Measurements from ENCODE around the gene SOX11. TPM values are rescaled to one million over a fixed set of nuclear protein-coding genes. Genes with fewer than 3 reads are reported as not detected.

Gene SOX11
- total RNA-seq, 1 donor from 2014 or later, result 0.84 TPM

GRCh38 chr2:5748946-5749345 lies 56.8 kb downstream of the SOX11 start:
- no peaks in the 10 kb centered on the region for H3K9me3 ChIP-seq
- no peak for DNase-seq
- intact Hi-C loops (cut with DNase I), result no loop called here
- H3K4me3 ChIP-seq, result no peak overlapping the region
- ATAC-seq, result no peak
- H3K36me3 ChIP-seq, result no peaks in the 10 kb centered on the region
- TF ChIP-seq, protein P1, sequence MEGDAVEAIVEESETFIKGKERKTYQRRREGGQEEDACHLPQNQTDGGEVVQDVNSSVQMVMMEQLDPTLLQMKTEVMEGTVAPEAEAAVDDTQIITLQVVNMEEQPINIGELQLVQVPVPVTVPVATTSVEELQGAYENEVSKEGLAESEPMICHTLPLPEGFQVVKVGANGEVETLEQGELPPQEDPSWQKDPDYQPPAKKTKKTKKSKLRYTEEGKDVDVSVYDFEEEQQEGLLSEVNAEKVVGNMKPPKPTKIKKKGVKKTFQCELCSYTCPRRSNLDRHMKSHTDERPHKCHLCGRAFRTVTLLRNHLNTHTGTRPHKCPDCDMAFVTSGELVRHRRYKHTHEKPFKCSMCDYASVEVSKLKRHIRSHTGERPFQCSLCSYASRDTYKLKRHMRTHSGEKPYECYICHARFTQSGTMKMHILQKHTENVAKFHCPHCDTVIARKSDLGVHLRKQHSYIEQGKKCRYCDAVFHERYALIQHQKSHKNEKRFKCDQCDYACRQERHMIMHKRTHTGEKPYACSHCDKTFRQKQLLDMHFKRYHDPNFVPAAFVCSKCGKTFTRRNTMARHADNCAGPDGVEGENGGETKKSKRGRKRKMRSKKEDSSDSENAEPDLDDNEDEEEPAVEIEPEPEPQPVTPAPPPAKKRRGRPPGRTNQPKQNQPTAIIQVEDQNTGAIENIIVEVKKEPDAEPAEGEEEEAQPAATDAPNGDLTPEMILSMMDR (IDR thresholded peaks at IDR 0.05), result no peak
- no peaks in the 10 kb centered on the region for H3K4me1 ChIP-seq
- H3K27ac ChIP-seq, result no peak overlapping the region
- H3K27me3 ChIP-seq, result no peaks in the 10 kb centered on the region

DNA sequence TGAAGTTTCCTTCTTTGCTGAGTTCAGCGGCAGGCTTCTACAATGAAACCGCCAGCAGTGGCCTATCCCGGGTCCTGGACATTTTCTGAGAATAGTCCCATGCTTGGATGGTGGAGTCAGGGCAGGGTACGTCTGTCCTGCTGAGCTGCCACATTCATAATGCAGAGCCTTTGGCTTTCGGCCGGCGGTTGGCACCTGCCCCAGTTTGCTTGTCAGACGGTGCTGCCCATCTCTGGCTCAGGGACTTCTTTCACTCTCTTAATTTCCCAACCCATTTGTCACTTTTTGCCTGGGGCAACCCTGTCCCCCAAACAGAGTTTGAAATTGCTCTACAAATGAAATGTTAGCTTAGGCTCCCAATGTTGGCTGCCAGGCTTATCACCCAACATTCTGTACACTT lies 57.2 kb downstream of the SOX11 start:
- Histone ChIP-seq H3K27me3 (no peaks in the 10 kb centered on the region), H3K4me3 (no peak overlapping the region), H3K36me3 (no peaks in the 10 kb centered on the region), H3K4me1 (no peaks in the 10 kb centered on the region), H3K27ac (no peak overlapping the region), H3K9me3 (no peaks in the 10 kb centered on the region)
- no peak for DNase-seq
- ATAC-seq, result no peak
- intact Hi-C loops (cut with DNase I), result no loop called here
- TF ChIP-seq, protein P1 (IDR thresholded peaks at IDR 0.05), result no peak

All from upper lobe of right lung (tissue), 1 donor.